HL-60 (cell line): ENCODE data around the gene PCYT1A.

ENCODE experiments used
- CTCF ChIP-seq: IDR thresholded peaks from one replicate; pipeline ENCODE4 v1.5.1; 2011; ENCODE audit warnings: low read length, control low read depth, inconsistent platforms; ENCODE audit not compliant: insufficient read depth
- POLR2AphosphoS5 ChIP-seq: IDR thresholded peaks from 2 replicates; pipeline ENCODE4 v1.6.1; 2012; ENCODE audit warnings: low read depth
- REST ChIP-seq: IDR thresholded peaks from 2 replicates; pipeline ENCODE4 v1.6.1; 2012; ENCODE audit warnings: low read depth; ENCODE audit not compliant: insufficient replicate concordance
- SPI1 ChIP-seq: IDR thresholded peaks from 2 replicates; pipeline ENCODE4 v1.6.1; 2012; ENCODE audit warnings: low read depth, mild to moderate bottlenecking, borderline replicate concordance

GRCh38 chr3:196336319-196337145 is 49.0 kb upstream of the PCYT1A start:
- TF ChIP-seq SPI1 (no peak), CTCF (no peak), REST (no peak), POLR2AphosphoS5 (no peak)
